Measurements from ENCODE around the gene PLEKHG4.

DNA sequence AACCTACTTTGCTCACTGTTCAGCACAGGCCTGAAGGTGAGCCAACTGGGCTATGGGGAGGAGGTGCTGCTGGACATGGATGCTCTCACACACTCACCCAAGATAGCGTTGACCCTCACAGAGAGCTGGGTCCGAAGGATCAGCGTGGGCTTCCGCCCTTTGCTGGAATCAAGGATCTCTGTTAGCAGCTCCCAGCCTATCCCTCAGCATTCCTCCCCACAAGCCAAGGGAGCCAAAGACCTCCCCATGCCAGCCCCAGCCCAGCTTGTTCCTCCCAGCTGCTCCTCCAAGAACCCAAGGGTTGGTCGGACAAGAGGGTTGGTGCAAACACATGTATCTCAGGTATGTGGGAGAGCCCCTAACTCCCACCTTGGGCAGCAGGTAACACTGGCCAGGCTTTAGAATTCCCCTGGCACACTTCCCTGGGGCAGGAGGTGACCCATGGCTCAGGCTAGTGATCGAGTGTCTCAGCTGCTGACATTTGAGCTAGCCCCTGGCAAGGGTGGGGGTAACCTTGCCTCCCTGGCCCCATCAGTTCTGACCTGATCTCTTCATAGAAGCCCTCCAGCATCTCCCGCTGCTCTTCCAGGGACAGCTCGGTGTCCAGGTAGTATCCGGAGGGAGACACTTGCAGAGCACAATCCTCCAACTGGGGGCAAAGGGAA lies 40.4 kb upstream of the PLEKHG4 start:
- TF ChIP-seq POLR2A (IDR thresholded peaks at IDR 0.05; ENCODE audit: low read depth, low read length) (no peak), RFX5 (IDR thresholded peaks at IDR 0.05; ENCODE audit: low read depth, low read length) (no peak), SP1 (IDR thresholded peaks at IDR 0.05; ENCODE audit: low read depth, low read length) (no peak), TAF1 (IDR thresholded peaks at IDR 0.05; ENCODE audit: borderline replicate concordance, low read depth, low read length) (no peak), CEBPB (IDR thresholded peaks at IDR 0.05; ENCODE audit: borderline replicate concordance in 1 of 2, low read depth in 2 of 2, low read length in 2 of 2) (no peak), NFIC (IDR thresholded peaks at IDR 0.05; ENCODE audit: low read depth, low read length) (no peak)
- TF ChIP-seq, protein P1, sequence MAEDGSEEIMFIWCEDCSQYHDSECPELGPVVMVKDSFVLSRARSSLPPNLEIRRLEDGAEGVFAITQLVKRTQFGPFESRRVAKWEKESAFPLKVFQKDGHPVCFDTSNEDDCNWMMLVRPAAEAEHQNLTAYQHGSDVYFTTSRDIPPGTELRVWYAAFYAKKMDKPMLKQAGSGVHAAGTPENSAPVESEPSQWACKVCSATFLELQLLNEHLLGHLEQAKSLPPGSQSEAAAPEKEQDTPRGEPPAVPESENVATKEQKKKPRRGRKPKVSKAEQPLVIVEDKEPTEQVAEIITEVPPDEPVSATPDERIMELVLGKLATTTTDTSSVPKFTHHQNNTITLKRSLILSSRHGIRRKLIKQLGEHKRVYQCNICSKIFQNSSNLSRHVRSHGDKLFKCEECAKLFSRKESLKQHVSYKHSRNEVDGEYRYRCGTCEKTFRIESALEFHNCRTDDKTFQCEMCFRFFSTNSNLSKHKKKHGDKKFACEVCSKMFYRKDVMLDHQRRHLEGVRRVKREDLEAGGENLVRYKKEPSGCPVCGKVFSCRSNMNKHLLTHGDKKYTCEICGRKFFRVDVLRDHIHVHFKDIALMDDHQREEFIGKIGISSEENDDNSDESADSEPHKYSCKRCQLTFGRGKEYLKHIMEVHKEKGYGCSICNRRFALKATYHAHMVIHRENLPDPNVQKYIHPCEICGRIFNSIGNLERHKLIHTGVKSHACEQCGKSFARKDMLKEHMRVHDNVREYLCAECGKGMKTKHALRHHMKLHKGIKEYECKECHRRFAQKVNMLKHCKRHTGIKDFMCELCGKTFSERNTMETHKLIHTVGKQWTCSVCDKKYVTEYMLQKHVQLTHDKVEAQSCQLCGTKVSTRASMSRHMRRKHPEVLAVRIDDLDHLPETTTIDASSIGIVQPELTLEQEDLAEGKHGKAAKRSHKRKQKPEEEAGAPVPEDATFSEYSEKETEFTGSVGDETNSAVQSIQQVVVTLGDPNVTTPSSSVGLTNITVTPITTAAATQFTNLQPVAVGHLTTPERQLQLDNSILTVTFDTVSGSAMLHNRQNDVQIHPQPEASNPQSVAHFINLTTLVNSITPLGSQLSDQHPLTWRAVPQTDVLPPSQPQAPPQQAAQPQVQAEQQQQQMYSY (CRISPR knock-in tag; IDR thresholded peaks at IDR 0.05): no peak
- TF ChIP-seq, protein P2, sequence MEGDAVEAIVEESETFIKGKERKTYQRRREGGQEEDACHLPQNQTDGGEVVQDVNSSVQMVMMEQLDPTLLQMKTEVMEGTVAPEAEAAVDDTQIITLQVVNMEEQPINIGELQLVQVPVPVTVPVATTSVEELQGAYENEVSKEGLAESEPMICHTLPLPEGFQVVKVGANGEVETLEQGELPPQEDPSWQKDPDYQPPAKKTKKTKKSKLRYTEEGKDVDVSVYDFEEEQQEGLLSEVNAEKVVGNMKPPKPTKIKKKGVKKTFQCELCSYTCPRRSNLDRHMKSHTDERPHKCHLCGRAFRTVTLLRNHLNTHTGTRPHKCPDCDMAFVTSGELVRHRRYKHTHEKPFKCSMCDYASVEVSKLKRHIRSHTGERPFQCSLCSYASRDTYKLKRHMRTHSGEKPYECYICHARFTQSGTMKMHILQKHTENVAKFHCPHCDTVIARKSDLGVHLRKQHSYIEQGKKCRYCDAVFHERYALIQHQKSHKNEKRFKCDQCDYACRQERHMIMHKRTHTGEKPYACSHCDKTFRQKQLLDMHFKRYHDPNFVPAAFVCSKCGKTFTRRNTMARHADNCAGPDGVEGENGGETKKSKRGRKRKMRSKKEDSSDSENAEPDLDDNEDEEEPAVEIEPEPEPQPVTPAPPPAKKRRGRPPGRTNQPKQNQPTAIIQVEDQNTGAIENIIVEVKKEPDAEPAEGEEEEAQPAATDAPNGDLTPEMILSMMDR (IDR thresholded peaks at IDR 0.05 in 2 of 3, conservative IDR thresholded peaks at IDR 0.05 in 1 of 3; ENCODE audit: control insufficient read depth in 2 of 3, extremely low read depth in 1 of 3, insufficient read depth in 1 of 3, low read depth in 3 of 3, low read length in 3 of 3): no peak
- TF ChIP-seq, protein P3, sequence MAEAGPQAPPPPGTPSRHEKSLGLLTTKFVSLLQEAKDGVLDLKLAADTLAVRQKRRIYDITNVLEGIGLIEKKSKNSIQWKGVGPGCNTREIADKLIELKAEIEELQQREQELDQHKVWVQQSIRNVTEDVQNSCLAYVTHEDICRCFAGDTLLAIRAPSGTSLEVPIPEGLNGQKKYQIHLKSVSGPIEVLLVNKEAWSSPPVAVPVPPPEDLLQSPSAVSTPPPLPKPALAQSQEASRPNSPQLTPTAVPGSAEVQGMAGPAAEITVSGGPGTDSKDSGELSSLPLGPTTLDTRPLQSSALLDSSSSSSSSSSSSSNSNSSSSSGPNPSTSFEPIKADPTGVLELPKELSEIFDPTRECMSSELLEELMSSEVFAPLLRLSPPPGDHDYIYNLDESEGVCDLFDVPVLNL (IDR thresholded peaks at IDR 0.05; ENCODE audit: low read depth, low read length): no peak
